ENCODE data around the gene RASSF8.

DNA sequence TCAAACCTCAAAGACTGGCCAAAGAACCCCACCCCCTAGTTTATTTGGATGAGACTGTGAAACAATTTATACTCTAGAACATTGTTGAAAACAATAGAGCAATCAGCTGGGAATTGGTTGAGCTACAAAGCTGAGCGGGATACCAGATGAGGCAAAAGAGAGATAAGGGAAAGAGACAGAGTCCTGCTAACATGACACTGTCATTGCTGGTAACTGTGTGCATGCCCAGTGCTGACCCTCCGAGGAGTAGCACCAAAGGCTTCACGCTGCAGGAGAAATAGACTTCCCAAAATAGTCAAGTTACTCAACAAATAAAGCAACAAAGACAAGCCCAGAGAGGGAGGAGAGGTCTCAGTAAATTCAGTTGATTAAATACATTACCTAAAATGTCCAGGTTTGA lies 63.6 kb downstream of the RASSF8 start:
- TF ChIP-seq, protein P1, sequence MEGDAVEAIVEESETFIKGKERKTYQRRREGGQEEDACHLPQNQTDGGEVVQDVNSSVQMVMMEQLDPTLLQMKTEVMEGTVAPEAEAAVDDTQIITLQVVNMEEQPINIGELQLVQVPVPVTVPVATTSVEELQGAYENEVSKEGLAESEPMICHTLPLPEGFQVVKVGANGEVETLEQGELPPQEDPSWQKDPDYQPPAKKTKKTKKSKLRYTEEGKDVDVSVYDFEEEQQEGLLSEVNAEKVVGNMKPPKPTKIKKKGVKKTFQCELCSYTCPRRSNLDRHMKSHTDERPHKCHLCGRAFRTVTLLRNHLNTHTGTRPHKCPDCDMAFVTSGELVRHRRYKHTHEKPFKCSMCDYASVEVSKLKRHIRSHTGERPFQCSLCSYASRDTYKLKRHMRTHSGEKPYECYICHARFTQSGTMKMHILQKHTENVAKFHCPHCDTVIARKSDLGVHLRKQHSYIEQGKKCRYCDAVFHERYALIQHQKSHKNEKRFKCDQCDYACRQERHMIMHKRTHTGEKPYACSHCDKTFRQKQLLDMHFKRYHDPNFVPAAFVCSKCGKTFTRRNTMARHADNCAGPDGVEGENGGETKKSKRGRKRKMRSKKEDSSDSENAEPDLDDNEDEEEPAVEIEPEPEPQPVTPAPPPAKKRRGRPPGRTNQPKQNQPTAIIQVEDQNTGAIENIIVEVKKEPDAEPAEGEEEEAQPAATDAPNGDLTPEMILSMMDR (IDR thresholded peaks at IDR 0.05), result no peak
- no peak for TF ChIP-seq EP300 (IDR thresholded peaks at IDR 0.05; ENCODE audit: low read depth)
- no peak for TF ChIP-seq POLR2A (IDR thresholded peaks at IDR 0.05)
